ENCODE data around the gene OBSL1.

OBSL1 gene

GRCh38 chr2:219597552-219598307 is 26.4 kb upstream of the OBSL1 start, which contains the start of gene STK11IP:
TSS of gene STK11IP (plus strand) at chr2:219597857. CDS start at chr2:219598120, 263 bp downstream.
- H3K4me3 ChIP-seq (ENCODE audit: low read depth, low read length) = peak within 1 kb of the TSS; percentile 68
- TF ChIP-seq CTCF (IDR thresholded peaks at IDR 0.05; ENCODE audit: low read depth, low read length, missing control alignments) = no peak
- DNase-seq (ENCODE audit: low read depth) = peak; percentile 86
- in situ Hi-C loops (cut with HindIII; ENCODE audit: low sequenced_read_pairs) = no loop called here

- in situ Hi-C loops (cut with HindIII; ENCODE audit: low sequenced_read_pairs) = no loop called here
- TF ChIP-seq CTCF (IDR thresholded peaks at IDR 0.05; ENCODE audit: low read depth, low read length, missing control alignments) = no peak
- DNase-seq (ENCODE audit: low read depth) = no peak
- H3K4me3 ChIP-seq (ENCODE audit: low read depth, low read length) = peak overlapping the region; percentile 68
Observed at GRCh38 chr2:219596954-219597551, 25.7 kb upstream of the OBSL1 start.

- in situ Hi-C loops (cut with HindIII; ENCODE audit: low sequenced_read_pairs) = no loop called here
- TF ChIP-seq CTCF (IDR thresholded peaks at IDR 0.05; ENCODE audit: low read depth, low read length, missing control alignments) = peak; percentile 20
- no peak for DNase-seq (ENCODE audit: low read depth)
- no peak overlapping the region for H3K4me3 ChIP-seq (ENCODE audit: low read depth, low read length)
Observed at GRCh38 chr2:219595256-219595655, 23.9 kb upstream of the OBSL1 start.

- DNase-seq (ENCODE audit: low read depth) = no peak
- no peak for TF ChIP-seq CTCF (IDR thresholded peaks at IDR 0.05; ENCODE audit: low read depth, low read length, missing control alignments)
- no peak overlapping the region for H3K4me3 ChIP-seq (ENCODE audit: low read depth, low read length)
- in situ Hi-C loops (cut with HindIII; ENCODE audit: low sequenced_read_pairs) = no loop called here
Observed at GRCh38 chr2:219593154-219593553, 21.8 kb upstream of the OBSL1 start.

- no peak for TF ChIP-seq CTCF (IDR thresholded peaks at IDR 0.05; ENCODE audit: low read depth, low read length, missing control alignments)
- in situ Hi-C loops (cut with HindIII; ENCODE audit: low sequenced_read_pairs) = no loop called here
- H3K4me3 ChIP-seq (ENCODE audit: low read depth, low read length) = no peak overlapping the region
- no peak for DNase-seq (ENCODE audit: low read depth)
Observed at GRCh38 chr2:219592736-219593135, 21.4 kb upstream of the OBSL1 start.

GRCh38 chr2:219591091-219591490 is 19.8 kb upstream of the OBSL1 start:
- TF ChIP-seq CTCF (IDR thresholded peaks at IDR 0.05; ENCODE audit: low read depth, low read length, missing control alignments) = no peak
- in situ Hi-C loops (cut with HindIII; ENCODE audit: low sequenced_read_pairs) = no loop called here
- no peak for DNase-seq (ENCODE audit: low read depth)
- H3K4me3 ChIP-seq (ENCODE audit: low read depth, low read length) = no peak overlapping the region
